GM12892 (cell line): ENCODE results near the gene DDX25.

Experiments
- POLR2A ChIP-seq: IDR thresholded peaks from 2 replicates; pipeline ENCODE4 v1.6.1; 2011; ENCODE audit warnings: low read depth, low read length, control low read depth
- POLR2AphosphoS5 ChIP-seq: IDR thresholded peaks from 2 replicates; pipeline ENCODE4 v1.6.1; 2011; ENCODE audit warnings: low read depth, low read length, control low read depth

DNA sequence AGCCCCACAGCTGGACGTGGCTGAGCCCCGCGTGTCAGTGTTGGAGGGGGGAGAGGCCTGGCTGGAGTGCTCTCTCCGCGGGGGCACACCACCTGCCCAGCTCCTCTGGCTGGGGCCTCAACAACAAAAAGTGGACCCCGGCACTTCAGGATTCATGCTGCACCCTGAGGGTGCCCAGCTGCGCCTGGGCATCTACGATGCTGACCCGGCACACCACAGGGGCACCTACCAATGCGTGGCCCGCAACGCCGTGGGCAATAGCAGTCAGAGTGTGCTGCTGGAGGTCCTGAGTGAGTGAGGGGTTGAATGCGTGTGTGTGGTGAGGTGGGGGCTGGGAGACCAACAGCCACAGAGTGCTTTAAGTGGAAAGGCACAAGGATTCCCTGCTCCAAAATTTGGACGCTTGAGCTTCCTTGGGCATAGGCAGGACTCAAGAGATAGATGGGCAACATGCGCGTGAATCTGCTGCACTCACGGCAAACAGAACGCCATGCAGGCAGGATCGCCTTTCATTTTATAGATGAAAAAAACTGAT, 49.2 kb downstream of the DDX25 start:
- no peak for TF ChIP-seq POLR2AphosphoS5
- no peak for TF ChIP-seq POLR2A
